ENCODE data around the gene PCOLCE2.

The PCOLCE2 gene

GRCh38 chr3:142888481-142889211 is at the start of gene PCOLCE2:
Gene PCOLCE2, minus strand, starts transcription at chr3:142889083. Its CDS starts 187 bp downstream, at chr3:142888896.
- no peak for DNase-seq (ENCODE audit: low spot score)

- no peak for DNase-seq (ENCODE audit: low spot score)
Measured at GRCh38 chr3:142935963-142936362, 47.1 kb upstream of the PCOLCE2 start.

GRCh38 chr3:142934887-142935269 is 46.0 kb upstream of the PCOLCE2 start:
- DNase-seq (ENCODE audit: low spot score) = no peak

GRCh38 chr3:142934128-142934886 is 45.4 kb upstream of the PCOLCE2 start:
- no peak for DNase-seq (ENCODE audit: low spot score)

- no peak for DNase-seq (ENCODE audit: low spot score)
Measured at GRCh38 chr3:142931222-142931621, 42.3 kb upstream of the PCOLCE2 start.

- no peak for DNase-seq (ENCODE audit: low spot score)
Measured at GRCh38 chr3:142930463-142930862, 41.6 kb upstream of the PCOLCE2 start.

- DNase-seq (ENCODE audit: low spot score) = no peak
Measured at GRCh38 chr3:142929890-142930289, 41.0 kb upstream of the PCOLCE2 start.

- no peak for DNase-seq (ENCODE audit: low spot score)
Measured at GRCh38 chr3:142929109-142929508, 40.2 kb upstream of the PCOLCE2 start.

GRCh38 chr3:142926368-142926944 is 37.6 kb upstream of the PCOLCE2 start:
- no peak for DNase-seq (ENCODE audit: low spot score)

GRCh38 chr3:142925140-142925539 is 36.3 kb upstream of the PCOLCE2 start:
- no peak for DNase-seq (ENCODE audit: low spot score)

GRCh38 chr3:142923694-142924093 is 34.8 kb upstream of the PCOLCE2 start:
- DNase-seq (ENCODE audit: low spot score) = no peak

GRCh38 chr3:142916605-142917004 is 27.7 kb upstream of the PCOLCE2 start:
- DNase-seq (ENCODE audit: low spot score) = no peak

- DNase-seq (ENCODE audit: low spot score) = no peak
Measured at GRCh38 chr3:142915636-142916035, 26.8 kb upstream of the PCOLCE2 start.

GRCh38 chr3:142914286-142914811 is 25.5 kb upstream of the PCOLCE2 start:
- DNase-seq (ENCODE audit: low spot score) = no peak

GRCh38 chr3:142913432-142913831 is 24.5 kb upstream of the PCOLCE2 start:
- no peak for DNase-seq (ENCODE audit: low spot score)

GRCh38 chr3:142912402-142913172 is 23.7 kb upstream of the PCOLCE2 start:
- DNase-seq (ENCODE audit: low spot score) = no peak

GRCh38 chr3:142910280-142910679 is 21.4 kb upstream of the PCOLCE2 start:
- DNase-seq (ENCODE audit: low spot score) = no peak

- DNase-seq (ENCODE audit: low spot score) = no peak
Measured at GRCh38 chr3:142909282-142909681, 20.4 kb upstream of the PCOLCE2 start.

- no peak for DNase-seq (ENCODE audit: low spot score)
Measured at GRCh38 chr3:142907996-142908395, 19.1 kb upstream of the PCOLCE2 start.

GRCh38 chr3:142904639-142905436 is 16.0 kb upstream of the PCOLCE2 start:
- DNase-seq (ENCODE audit: low spot score) = no peak

- DNase-seq (ENCODE audit: low spot score) = no peak
Measured at GRCh38 chr3:142902356-142902755, 13.5 kb upstream of the PCOLCE2 start.

Data from pons (tissue), 1 donor.